HepG2 (cell line): ENCODE measurements around the gene TBCE. TPM values are rescaled to one million over a fixed set of nuclear protein-coding genes. Genes with fewer than 3 reads are reported as not detected.

Experiments used
- AGO2 ChIP-seq: fragments of 200-400 bp; formaldehyde crosslinking; optimal IDR thresholded peaks from 2 replicates; pipeline ENCODE3; 2017; ENCODE audit warnings: mild to moderate bottlenecking, low read depth, low read length, moderate library complexity
- ATF1 ChIP-seq: IDR thresholded peaks from 2 replicates; pipeline ENCODE4 v1.6.1; 2016; ENCODE audit warnings: mild to moderate bottlenecking, control low read depth
- CBX2 ChIP-seq, 2 experiments: fragments of 200-600 bp in 1 of 2; sonication (generic); formaldehyde crosslinking in 1 of 2; IDR thresholded peaks; 2 replicates each; pipeline versions ENCODE4 v1.7.0 to v1.8.1; 2018 to 2022; ENCODE audit warnings: low read depth in 2 of 2, low read length in 1 of 2, mild to moderate bottlenecking in 1 of 2, missing genetic modification reagents in 1 of 2
- CENPT ChIP-seq: sonication (generic); formaldehyde crosslinking; IDR thresholded peaks from 2 replicates; pipeline ENCODE4 v1.8.0; 2022; ENCODE audit warnings: low read depth, mild to moderate bottlenecking, moderate library complexity, missing genetic modification reagents
- CHD2 ChIP-seq: IDR thresholded peaks from 2 replicates; pipeline ENCODE4 v1.6.1; 2011; ENCODE audit warnings: low read depth, low read length, improper control_type of control experiment
- CSRNP1 ChIP-seq: sonication (generic); formaldehyde crosslinking; IDR thresholded peaks from 2 replicates; pipeline ENCODE4 v1.8.1; 2023; ENCODE audit warnings: mild to moderate bottlenecking, missing genetic modification reagents
- DMAP1 ChIP-seq: IDR thresholded peaks from 2 replicates; pipeline ENCODE4 v1.6.1; 2016
- FOXP1 ChIP-seq, 2 experiments: fragments of 450-650 bp in 1 of 2; IDR thresholded peaks; 2 replicates each; pipeline ENCODE4 v1.6.1; 2017 to 2018; ENCODE audit warnings: antibody characterized with exemption in 1 of 2
- HNRNPLL ChIP-seq: fragments of 200-400 bp; formaldehyde crosslinking; IDR thresholded peaks from 2 replicates; pipeline ENCODE4 v1.6.1; 2017; ENCODE audit warnings: mild to moderate bottlenecking, low read depth, low read length; ENCODE audit not compliant: poor library complexity, severe bottlenecking
- HOXA7 ChIP-seq: sonication (generic); formaldehyde crosslinking; IDR thresholded peaks from 2 replicates; pipeline ENCODE4 v1.8.1; 2022; ENCODE audit warnings: mild to moderate bottlenecking, missing genetic modification reagents, moderate library complexity
- KAT7 ChIP-seq: IDR thresholded peaks from 2 replicates; pipeline ENCODE4 v1.6.1; 2018; ENCODE audit warnings: borderline replicate concordance, missing compliant biosample characterization
- MXD4 ChIP-seq: IDR thresholded peaks from 2 replicates; pipeline ENCODE4 v1.6.1; 2016; ENCODE audit warnings: mild to moderate bottlenecking, missing biosample characterization, missing genetic modification reagents
- NCOA2 ChIP-seq: sonication (generic); formaldehyde crosslinking; IDR thresholded peaks from 2 replicates; pipeline ENCODE4 v1.8.0; 2022; ENCODE audit warnings: inconsistent platforms
- NFIB ChIP-seq: sonication (generic); formaldehyde crosslinking; IDR thresholded peaks from 2 replicates; pipeline ENCODE4 v1.9.0; 2021; ENCODE audit warnings: missing genetic modification reagents, mild to moderate bottlenecking, borderline replicate concordance
- NFYB ChIP-seq: sonication (generic); formaldehyde crosslinking; IDR thresholded peaks from 2 replicates; pipeline ENCODE4 v1.4.0; 2020; ENCODE audit warnings: missing genetic modification reagents
- SOX5 ChIP-seq: IDR thresholded peaks from 2 replicates; pipeline ENCODE4 v1.6.1; 2016; ENCODE audit warnings: borderline replicate concordance
- SP2 ChIP-seq: sonication (generic); formaldehyde crosslinking; IDR thresholded peaks from 2 replicates; pipeline ENCODE4 v1.5.1; 2020; ENCODE audit warnings: mild to moderate bottlenecking, missing genetic modification reagents
- SP5 ChIP-seq: IDR thresholded peaks from 2 replicates; pipeline ENCODE4 v1.6.1; 2016; ENCODE audit warnings: low read depth, borderline replicate concordance
- SRSF1 ChIP-seq: fragments of 200-400 bp; formaldehyde crosslinking; optimal IDR thresholded peaks from 2 replicates; pipeline ENCODE3; 2017; ENCODE audit warnings: mild to moderate bottlenecking, low read depth, low read length, moderate library complexity
- SYNCRIP ChIP-seq: fragments of 200-400 bp; formaldehyde crosslinking; IDR thresholded peaks from 2 replicates; pipeline ENCODE4 v1.6.1; 2018; ENCODE audit warnings: mild to moderate bottlenecking, low read depth, low read length; ENCODE audit not compliant: insufficient read depth
- TBX3 ChIP-seq: fragments of 450-650 bp; IDR thresholded peaks from 2 replicates; pipeline ENCODE4 v1.6.1; 2017; ENCODE audit warnings: antibody characterized with exemption, mild to moderate bottlenecking, inconsistent platforms, borderline replicate concordance
- TGIF2 ChIP-seq: IDR thresholded peaks from 2 replicates; pipeline ENCODE4 v1.6.1; 2016; ENCODE audit warnings: control low read depth, missing compliant biosample characterization
- ZBTB7A ChIP-seq: sonication (generic); formaldehyde crosslinking; IDR thresholded peaks from 2 replicates; pipeline ENCODE4 v1.8.0; 2022; ENCODE audit warnings: mild to moderate bottlenecking, missing genetic modification reagents
- ZNF317 ChIP-seq: sonication (generic); formaldehyde crosslinking; IDR thresholded peaks from 2 replicates; pipeline ENCODE4 v1.5.0; 2020; ENCODE audit warnings: mild to moderate bottlenecking, missing genetic modification reagents
- ZNF331 ChIP-seq: sonication (generic); formaldehyde crosslinking; IDR thresholded peaks from 2 replicates; pipeline ENCODE4 v1.4.0; 2020; ENCODE audit warnings: missing genetic modification reagents
- ZNF362 ChIP-seq: sonication (generic); formaldehyde crosslinking; IDR thresholded peaks from 2 replicates; pipeline ENCODE4 v1.4.0; 2020; ENCODE audit warnings: missing genetic modification reagents, mild to moderate bottlenecking, borderline replicate concordance
- ZNF670 ChIP-seq: sonication (generic); formaldehyde crosslinking; IDR thresholded peaks from 2 replicates; pipeline ENCODE4 v1.8.0; 2022; ENCODE audit warnings: mild to moderate bottlenecking, missing genetic modification reagents, borderline replicate concordance
- ZNF749 ChIP-seq: sonication (generic); formaldehyde crosslinking; IDR thresholded peaks from 2 replicates; pipeline ENCODE4 v1.8.0; 2022; ENCODE audit warnings: mild to moderate bottlenecking, missing genetic modification reagents, moderate library complexity, borderline replicate concordance
- polyA plus RNA-seq, 8 experiments: library from polyadenylated mRNA; depleted of rRNA in 3 of 8; stranded (reverse) in 7 of 8; unstranded in 1 of 8; fragments of >200 nt; fragmentation: Illumina TruSeq in 4 of 8; extraction: Trizol in 4 of 8; gene quantifications; 2 replicates each; pipeline versions ENCODE4 v1.2.1 to v1.2.3, GENCODE V29; 2011 to 2016; ENCODE audit warnings: low read depth in 4 of 8, missing spikeins in 1 of 8, mixed read lengths in 1 of 8; ENCODE audit not compliant: insufficient read depth in 1 of 8
- total RNA-seq, 5 experiments: library from RNA; depleted of rRNA; stranded (reverse); fragments of >200 nt; fragmentation: Illumina TruSeq; extraction: Trizol; gene quantifications; 2 replicates each; pipeline ENCODE4 v1.2.3, GENCODE V29; 2016; ENCODE audit warnings: low read depth in 1 of 5

The TBCE gene
- total and polyA plus RNA-seq, 2 of the 13 experiments (the other 11 are each of a cell fraction or from before 2014, with no cell fraction given) = 25.6 to 31.1 TPM

GRCh38 chr1:235367000-235367908 is at the start of gene TBCE (continued):
- TF ChIP-seq FOXP1 (IDR thresholded peaks at IDR 0.05) (no peak), FOXP1 (CRISPR knock-in tag; IDR thresholded peaks at IDR 0.05) (no peak), SYNCRIP (no peak), CENPT (CRISPR knock-in tag) (no peak), ZNF670 (CRISPR knock-in tag) (no peak), NFIB (CRISPR knock-in tag) (no peak), SRSF1 (peak; percentile 63), CSRNP1 (0 out of 2 replicates have a peak, but pooled peaks have one; percentile 41), ZNF331 (CRISPR knock-in tag) (0 out of 2 replicates have a peak, but pooled peaks have one; percentile 12), ATF1 (CRISPR knock-in tag) (peak; percentile 55; the same call in 1 of the 2 replicates), SOX5 (CRISPR knock-in tag) (peak; percentile 27; the same call in 1 of the 2 replicates), NFYB (CRISPR knock-in tag) (peak; percentile 78), HNRNPLL (peak; percentile 70), MXD4 (CRISPR knock-in tag) (peak; percentile 60), ZBTB7A (CRISPR knock-in tag) (no peak), ZNF317 (peak; percentile 73; the same call in 1 of the 2 replicates), KAT7 (CRISPR knock-in tag) (no peak; the same call in 1 of the 2 replicates), AGO2 (peak; percentile 46), NCOA2 (CRISPR knock-in tag) (0 out of 2 replicates have a peak, but pooled peaks have one; percentile 13), ZNF362 (CRISPR knock-in tag) (peak; percentile 35; the same call in 1 of the 2 replicates), HOXA7 (no peak), SP2 (CRISPR knock-in tag) (peak; percentile 90), SP5 (no peak; the same call in 1 of the 2 replicates), TGIF2 (CRISPR knock-in tag) (no peak; the same call in 1 of the 2 replicates), CHD2 (no peak), TBX3 (no peak), DMAP1 (CRISPR knock-in tag) (peak; percentile 47; the same call in 1 of the 2 replicates), ZNF749 (CRISPR knock-in tag) (no peak), CBX2 (IDR thresholded peaks at IDR 0.05; ENCODE audit: low read depth, low read length) (no peak), CBX2 (CRISPR knock-in tag; IDR thresholded peaks at IDR 0.05; ENCODE audit: low read depth) (no peak)
